Sigmoid colon (tissue), 7 donors: Measurements from ENCODE around the gene LCMT1. TPM values are rescaled to one million over a fixed set of nuclear protein-coding genes. Genes with fewer than 3 reads are reported as not detected.

Source experiments
- DNase-seq: peaks from one replicate; pipeline ENCODE4 v3.0.0-alpha.2; 2019
- H3K27ac ChIP-seq, 4 donors: fragments of 200-600 bp; sonication (generic); one replicate each; pipeline ENCODE4 v1.5.1; 2016 to 2019; ENCODE audit warnings: mild to moderate bottlenecking in 1 of 4
- H3K27me3 ChIP-seq, 3 donors: fragments of 200-600 bp; sonication (generic); one replicate each; pipeline ENCODE4 v1.5.1; 2019; ENCODE audit warnings: mild to moderate bottlenecking in 1 of 3
- H3K36me3 ChIP-seq, 4 donors: fragments of 200-600 bp; sonication (generic); one replicate each; pipeline ENCODE4 v1.5.1; 2016 to 2019
- H3K4me1 ChIP-seq, 4 donors: fragments of 200-600 bp; sonication (generic); one replicate each; pipeline ENCODE4 v1.5.1; 2017 to 2019
- H3K4me3 ChIP-seq, 4 donors: fragments of 200-600 bp; sonication (generic); one replicate each; pipeline ENCODE4 v1.5.1; 2017 to 2019; ENCODE audit warnings: mild to moderate bottlenecking in 2 of 4, moderate library complexity in 1 of 4
- H3K9me3 ChIP-seq, 4 donors: fragments of 200-600 bp in 3 of 4; sonication (generic) in 3 of 4; one replicate each; pipeline versions ENCODE4 v1.5.1 to v1.6.1; 2013 to 2019
- CTCF ChIP-seq, 4 experiments: fragments of 450-650 bp in 3 of 4; fragments of 200-600 bp in 1 of 4; IDR thresholded peaks; one replicate each; pipeline ENCODE4 v1.5.1; 2016 to 2019; ENCODE audit warnings: antibody characterized with exemption in 4 of 4, mild to moderate bottlenecking in 3 of 4, moderate library complexity in 2 of 4
- EP300 ChIP-seq, 4 donors: sonication (generic); formaldehyde crosslinking; IDR thresholded peaks; one replicate each; pipeline ENCODE4 v1.6.1; 2017; ENCODE audit warnings: antibody characterized with exemption in 4 of 4
- POLR2A ChIP-seq, 2 donors: fragments of 450-650 bp; IDR thresholded peaks; one replicate each; pipeline ENCODE4 v1.6.1; 2016; ENCODE audit warnings: antibody characterized with exemption in 2 of 2, mild to moderate bottlenecking in 2 of 2, moderate library complexity in 2 of 2
- POLR2AphosphoS5 ChIP-seq, 4 donors: sonication (generic); formaldehyde crosslinking; IDR thresholded peaks; one replicate each; pipeline ENCODE4 v1.6.1; 2017; ENCODE audit warnings: antibody characterized with exemption in 4 of 4
- WGBS, 2 donors: extraction: QIAGEN DNeasy Blood & Tissue Kit; methylation state at CpG; one replicate each; pipeline ENCODE4 v1.1.7; 2013; 5-methylcytosine and 5-hydroxymethylcytosine counted together
- intact Hi-C: fragments of 100-400 bp; cut with DNase I; formaldehyde crosslinking; loops from one replicate; pipeline ENCODE4 v1.15.1; 2023
- polyA plus RNA-seq, 3 donors: library from polyadenylated mRNA; stranded (reverse); fragments of 200-250 nt; gene quantifications; one replicate each; pipeline ENCODE4 v1.2.3, GENCODE V29; 2013
- total RNA-seq, 4 donors: library from RNA; depleted of rRNA; stranded (reverse); fragments of >200 nt; gene quantifications; one replicate each; pipeline ENCODE4 v1.1.0, GENCODE V29; 2016
- donor health status: healthy with polysubstance abuse.
- donor health status: Bipolar disorder and iron deficiency.
- donor health status: healthy.

Gene LCMT1
- total and polyA plus RNA-seq, 7 donors, result 27.0 to 61.5 (median 43.5) TPM

DNA sequence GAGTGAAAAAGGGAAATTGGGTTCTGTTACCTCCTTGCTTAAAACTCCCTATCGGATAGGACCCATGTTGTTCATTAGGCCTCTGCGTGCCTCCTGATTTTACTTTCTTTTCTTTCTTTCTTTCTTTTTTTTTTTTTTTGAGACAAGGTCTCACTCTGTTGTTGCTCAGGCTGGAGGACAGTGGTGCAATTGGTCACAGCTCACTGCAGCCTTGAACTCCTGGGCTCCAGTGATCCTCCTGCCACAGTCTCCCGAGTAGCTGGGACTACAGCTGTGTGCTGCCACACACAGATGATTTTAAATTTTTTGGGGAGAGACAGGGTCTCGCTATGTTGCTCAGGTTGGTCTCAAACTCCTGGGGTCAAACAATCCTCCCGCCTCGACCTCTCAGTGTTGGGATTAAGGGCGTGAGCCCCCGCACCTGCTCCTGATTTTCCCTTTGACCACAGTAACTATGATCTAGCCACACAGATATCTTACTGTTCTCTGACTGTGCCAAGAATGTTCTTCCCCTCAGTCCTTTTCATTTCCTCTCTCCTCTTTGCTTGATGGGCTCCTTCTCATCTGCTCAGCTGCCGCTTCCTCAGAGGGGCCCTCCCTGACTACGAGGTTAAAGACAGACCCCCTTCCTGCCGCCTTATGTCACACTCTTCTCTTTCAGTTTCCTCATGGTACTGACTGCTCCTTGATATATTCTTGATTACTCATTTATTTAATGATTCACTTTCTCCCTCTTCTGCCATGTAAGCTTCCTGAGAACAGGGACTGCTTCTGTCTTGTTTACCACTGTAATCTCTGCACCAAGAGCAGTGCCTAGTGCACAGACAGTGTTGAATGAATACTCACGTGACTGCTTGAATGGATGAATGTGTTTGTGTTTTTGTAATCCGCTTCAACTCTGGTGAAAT is 44.3 kb downstream of the LCMT1 start:
- Histone ChIP-seq H3K9me3 (no peaks in the 10 kb centered on the region), H3K4me1 (no peaks in the 10 kb centered on the region), H3K4me3 (no peak overlapping the region), H3K27me3 (no peaks in the 10 kb centered on the region), H3K36me3 (peaks cover 0 to 80% (median 8%) of the 10 kb centered on the region in 4 donors), H3K27ac (no peak overlapping the region)
- 85 to 93% methylated on average over 13 of the region's 13 CpGs for whole genome bisulfite sequencing, 2 donors
- TF ChIP-seq EP300 (IDR thresholded peaks at IDR 0.05) (no peak), POLR2AphosphoS5 (IDR thresholded peaks at IDR 0.05) (no peak), POLR2A (IDR thresholded peaks at IDR 0.05) (no peak), CTCF (IDR thresholded peaks at IDR 0.05) (no peak)
- intact Hi-C loops, result no loop called here
- DNase-seq, result no peak

GRCh38 chr16:25157271-25157875 is 45.8 kb downstream of the LCMT1 start:
- DNase-seq, result no peak
- intact Hi-C loops, result no loop called here
- no peak overlapping the region for H3K4me3 ChIP-seq
- H3K4me1 ChIP-seq, result no peaks in the 10 kb centered on the region
- TF ChIP-seq EP300 (IDR thresholded peaks at IDR 0.05) (no peak), CTCF (IDR thresholded peaks at IDR 0.05) (no peak), POLR2A (IDR thresholded peaks at IDR 0.05) (no peak), POLR2AphosphoS5 (IDR thresholded peaks at IDR 0.05) (no peak)
- no peaks in the 10 kb centered on the region for H3K9me3 ChIP-seq
- WGBS, 2 donors, result 91 to 93% methylated on average over 8 of the region's 8 CpGs
- no peaks in the 10 kb centered on the region for H3K27me3 ChIP-seq
- no peak overlapping the region for H3K27ac ChIP-seq
- peaks cover 0 to 84% (median 14%) of the 10 kb centered on the region in 4 donors for H3K36me3 ChIP-seq

DNA sequence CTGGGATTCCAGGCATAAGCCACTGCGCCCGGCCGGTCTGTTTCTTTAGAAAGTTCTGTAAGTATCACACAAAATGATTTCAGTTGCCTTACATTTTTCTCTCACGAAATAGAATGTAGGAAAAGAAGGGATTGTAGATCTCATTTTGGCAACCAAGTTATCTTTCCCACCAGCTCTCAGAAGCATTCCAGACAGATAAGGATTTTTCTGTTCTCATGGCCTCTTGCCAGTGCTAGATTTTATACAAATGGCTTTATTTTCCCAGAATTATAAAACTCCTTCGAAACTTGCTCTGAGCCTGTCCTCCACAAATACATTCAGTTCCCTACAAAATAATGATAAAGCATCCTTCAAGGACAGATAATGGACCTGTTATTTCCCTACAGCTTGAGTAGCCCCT is 46.9 kb downstream of the LCMT1 start:
- H3K36me3 ChIP-seq, result peaks cover 0 to 84% (median 16%) of the 10 kb centered on the region in 4 donors
- whole genome bisulfite sequencing, 2 donors, result 88 to 93% methylated on average over 5 of the region's 5 CpGs
- TF ChIP-seq POLR2A (IDR thresholded peaks at IDR 0.05), result no peak
- no peak for TF ChIP-seq POLR2AphosphoS5 (IDR thresholded peaks at IDR 0.05)
- TF ChIP-seq EP300 (IDR thresholded peaks at IDR 0.05), result no peak
- no peak for TF ChIP-seq CTCF (IDR thresholded peaks at IDR 0.05)
- no peaks in the 10 kb centered on the region for H3K4me1 ChIP-seq
- H3K27ac ChIP-seq, result no peak overlapping the region
- intact Hi-C loops, result no loop called here
- H3K4me3 ChIP-seq, result no peak overlapping the region
- H3K9me3 ChIP-seq, result no peaks in the 10 kb centered on the region
- H3K27me3 ChIP-seq, result no peaks in the 10 kb centered on the region
- DNase-seq, result no peak

DNA sequence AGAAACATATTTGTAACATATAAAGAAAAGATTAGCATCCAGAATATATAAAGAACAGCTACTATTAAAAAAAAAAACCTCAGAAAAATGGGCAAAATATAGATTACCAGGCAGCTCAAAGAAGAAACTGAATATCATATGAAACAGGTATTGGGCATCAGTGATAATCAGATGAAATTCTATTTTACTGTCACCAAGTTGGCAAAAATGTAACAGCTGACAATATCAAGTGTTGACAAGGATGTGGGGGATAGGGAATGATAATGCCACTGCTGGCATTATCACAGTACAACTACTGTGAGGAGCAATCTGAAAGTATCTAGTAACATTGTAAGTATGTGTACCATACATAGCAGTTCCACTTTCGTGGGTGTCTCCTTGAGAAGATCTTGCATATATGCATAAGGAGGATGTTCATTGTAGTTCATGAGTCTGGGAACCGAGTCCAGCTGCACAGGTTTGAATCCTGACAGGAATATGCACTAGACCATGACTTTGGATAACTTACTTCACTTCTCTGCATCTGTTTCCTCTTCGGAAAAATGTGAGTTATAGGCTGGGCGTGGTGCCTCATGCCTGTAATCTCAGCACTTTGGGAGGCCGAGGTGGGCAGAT is 50.3 kb downstream of the LCMT1 start:
- no peak overlapping the region for H3K27ac ChIP-seq
- no peaks in the 10 kb centered on the region for H3K4me1 ChIP-seq
- WGBS, 2 donors, result 75 to 92% methylated on average over 5 of the region's 5 CpGs
- H3K27me3 ChIP-seq, result no peaks in the 10 kb centered on the region
- H3K4me3 ChIP-seq, result no peak overlapping the region
- DNase-seq, result no peak
- TF ChIP-seq POLR2A (IDR thresholded peaks at IDR 0.05) (no peak), POLR2AphosphoS5 (IDR thresholded peaks at IDR 0.05) (no peak), CTCF (IDR thresholded peaks at IDR 0.05) (no peak), EP300 (IDR thresholded peaks at IDR 0.05) (no peak)
- H3K9me3 ChIP-seq, result no peaks in the 10 kb centered on the region
- intact Hi-C loops, result no loop called here
- H3K36me3 ChIP-seq, result peaks cover 16 to 94% (median 32%) of the 10 kb centered on the region in 4 donors
